Activated CD8-positive, alpha-beta T cell treated with anti-CD3 and anti-CD28 coated beads for 36 hours (primary cell): ENCODE data around the gene PITRM1. TPM values are rescaled to one million over a fixed set of nuclear protein-coding genes. Genes with fewer than 3 reads are reported as not detected.

Experiments
- ATAC-seq: fragments of 200-7000 bp; cut with Tn5 transposase; one replicate; pipeline ENCODE4 v1.10.0; 2021; ENCODE audit warnings: mild to moderate bottlenecking, moderate library complexity
- CTCF ChIA-PET: fragments of 350-600 bp; sonication (Branson Sonifier 250); formaldehyde crosslinking; loops from one replicate; lab custom pipeline; 2021; ENCODE audit warnings: antibody characterized with exemption; lab: Charles Lee
- POLR2A ChIA-PET: fragments of 350-600 bp; sonication (Branson Sonifier 250); formaldehyde crosslinking; loops from one replicate; lab custom pipeline; 2021; ENCODE audit warnings: antibody characterized with exemption; lab: Charles Lee
- DNase-seq: peaks from one replicate; pipeline ENCODE4 v3.0.0-alpha.2; 2020
- H3K27ac Mint-ChIP-seq: one replicate; pipeline ENCODE4 v1.8.0; 2021; ENCODE audit warnings: mild to moderate bottlenecking, mixed read lengths
- H3K27me3 Mint-ChIP-seq: one replicate; pipeline ENCODE4 v1.8.0; 2021; ENCODE audit warnings: mixed read lengths
- H3K36me3 Mint-ChIP-seq: one replicate; pipeline ENCODE4 v1.8.0; 2021; ENCODE audit warnings: low read depth, mixed read lengths
- H3K4me1 Mint-ChIP-seq: one replicate; pipeline ENCODE4 v1.8.0; 2021; ENCODE audit warnings: low read depth, mixed read lengths
- H3K4me3 Mint-ChIP-seq: one replicate; pipeline ENCODE4 v1.8.0; 2021; ENCODE audit warnings: mild to moderate bottlenecking, moderate library complexity, mixed read lengths
- H3K9me3 Mint-ChIP-seq: one replicate; pipeline ENCODE4 v1.8.0; 2021; ENCODE audit warnings: mixed read lengths
- intact Hi-C: fragments of 100-400 bp; cut with micrococcal nuclease; formaldehyde crosslinking; loops from one replicate; pipeline ENCODE4 v1.10.0; 2022
- total RNA-seq, 2 experiments: library from RNA; stranded (reverse); gene quantifications; one replicate each; pipeline ENCODE4 v1.2.3, GENCODE V29; 2021
- TF ChIP-seq, protein P1 (sequence below): fragments of 200-600 bp; IDR thresholded peaks from one replicate; pipeline ENCODE4 v1.8.0; 2022; ENCODE audit warnings: antibody characterized with exemption, mild to moderate bottlenecking

PITRM1 gene
- total RNA-seq, 2 experiments from 2014 or later: 77.6 to 78.6 TPM

DNA sequence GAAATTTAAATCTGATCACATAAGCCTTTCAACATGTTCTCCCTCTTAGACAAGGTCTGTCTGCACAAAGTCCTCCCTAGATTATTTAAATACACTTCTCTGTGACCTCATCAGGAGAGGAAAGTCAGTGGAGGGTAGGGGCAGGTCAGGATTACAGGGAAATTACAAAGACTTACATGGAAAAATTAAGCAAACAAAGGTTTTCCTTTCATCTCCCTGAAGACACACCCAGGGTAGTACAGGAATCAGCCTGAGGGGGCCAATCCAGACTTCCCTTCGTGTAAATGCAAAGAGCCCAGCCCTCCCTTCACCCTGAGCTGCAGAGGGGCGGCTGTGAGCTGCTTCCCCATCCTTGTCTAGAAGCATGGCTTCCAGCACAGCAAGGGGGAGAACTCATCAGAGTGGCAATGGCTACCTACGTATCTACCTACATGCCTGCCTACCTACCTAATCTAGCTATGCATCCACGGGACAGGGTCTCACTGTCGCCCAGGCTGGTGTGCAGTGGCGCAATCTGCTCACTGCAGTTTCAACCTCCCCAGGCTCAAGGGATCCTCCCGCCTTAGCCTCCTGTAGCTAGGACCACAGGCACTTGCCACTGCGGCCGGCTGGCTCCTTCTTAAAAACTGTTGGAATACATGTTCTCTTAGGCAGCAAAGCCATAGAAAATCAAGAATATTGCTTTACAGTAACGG, 33.2 kb downstream of the PITRM1 start:
- Mint-ChIP-seq H3K9me3 (no peaks in the 10 kb centered on the region), H3K27me3 (no peaks in the 10 kb centered on the region), H3K27ac (no peak overlapping the region), H3K36me3 (peaks cover 73% of the 10 kb centered on the region), H3K4me3 (no peak overlapping the region), H3K4me1 (no peaks in the 10 kb centered on the region)
- CTCF ChIA-PET: interaction anchor here (0.6 kb wide), 1 partner anchor 22 kb away, joined by 3 read pairs; no protein-coding TSS in a partner anchor
- POLR2A ChIA-PET: interaction anchor here (0.9 to 1.7 kb wide), 3 partner anchors 10 to 14 kb away, joined by 3 to 9 read pairs (median 6); no protein-coding TSS in a partner anchor
- peak; percentile 21 for ATAC-seq
- TF ChIP-seq, protein P1, sequence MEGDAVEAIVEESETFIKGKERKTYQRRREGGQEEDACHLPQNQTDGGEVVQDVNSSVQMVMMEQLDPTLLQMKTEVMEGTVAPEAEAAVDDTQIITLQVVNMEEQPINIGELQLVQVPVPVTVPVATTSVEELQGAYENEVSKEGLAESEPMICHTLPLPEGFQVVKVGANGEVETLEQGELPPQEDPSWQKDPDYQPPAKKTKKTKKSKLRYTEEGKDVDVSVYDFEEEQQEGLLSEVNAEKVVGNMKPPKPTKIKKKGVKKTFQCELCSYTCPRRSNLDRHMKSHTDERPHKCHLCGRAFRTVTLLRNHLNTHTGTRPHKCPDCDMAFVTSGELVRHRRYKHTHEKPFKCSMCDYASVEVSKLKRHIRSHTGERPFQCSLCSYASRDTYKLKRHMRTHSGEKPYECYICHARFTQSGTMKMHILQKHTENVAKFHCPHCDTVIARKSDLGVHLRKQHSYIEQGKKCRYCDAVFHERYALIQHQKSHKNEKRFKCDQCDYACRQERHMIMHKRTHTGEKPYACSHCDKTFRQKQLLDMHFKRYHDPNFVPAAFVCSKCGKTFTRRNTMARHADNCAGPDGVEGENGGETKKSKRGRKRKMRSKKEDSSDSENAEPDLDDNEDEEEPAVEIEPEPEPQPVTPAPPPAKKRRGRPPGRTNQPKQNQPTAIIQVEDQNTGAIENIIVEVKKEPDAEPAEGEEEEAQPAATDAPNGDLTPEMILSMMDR: no peak
- intact Hi-C loops: no loop called here
- DNase-seq: no peak

DNA sequence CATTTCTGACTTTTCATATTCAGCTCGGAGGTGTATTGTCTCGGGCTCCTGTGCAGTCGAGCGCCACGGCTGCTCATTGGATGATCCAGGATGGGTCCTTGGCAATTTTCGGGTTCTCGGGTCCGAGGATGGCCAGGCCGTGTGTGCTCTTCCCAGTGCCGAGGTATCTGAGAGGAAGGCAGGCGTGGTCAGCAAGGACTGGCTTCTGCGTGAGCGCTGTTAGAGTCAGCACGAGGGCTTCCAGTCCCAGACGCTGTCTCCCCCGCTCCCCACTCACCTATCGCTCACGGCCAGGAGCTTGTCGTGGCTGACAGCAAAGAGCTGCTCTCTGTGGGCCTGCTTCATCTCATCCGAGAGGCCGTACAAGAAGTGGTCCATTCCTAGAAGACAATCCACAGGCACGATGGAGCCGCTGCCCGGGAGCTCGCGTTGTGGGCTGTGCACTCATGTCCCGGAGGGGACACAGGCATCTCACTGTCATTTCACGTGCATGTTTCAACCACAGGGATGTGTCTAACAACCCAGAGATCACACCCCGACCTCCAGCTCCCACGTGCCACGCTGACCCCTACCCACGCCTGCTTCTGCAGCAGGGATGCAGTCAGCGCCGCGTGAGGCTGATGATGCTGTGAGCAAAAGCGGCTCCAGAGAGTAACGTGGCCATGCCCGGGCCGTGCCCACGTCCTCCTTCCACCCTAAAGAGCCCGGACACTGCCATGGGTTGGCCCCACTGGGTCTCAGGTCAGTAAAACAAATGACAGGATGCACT, 34.4 kb downstream of the PITRM1 start:
- intact Hi-C loops: no loop called here
- CTCF ChIA-PET: interaction anchor here (1.0 kb wide), 1 partner anchor 27 kb away, joined by 3 read pairs; no protein-coding TSS in a partner anchor
- DNase-seq (no peak), ATAC-seq (no peak)
- TF ChIP-seq, protein P1: no peak
- H3K4me1 Mint-ChIP-seq: no peaks in the 10 kb centered on the region
- H3K36me3 Mint-ChIP-seq: peaks cover 78% of the 10 kb centered on the region
- H3K9me3 Mint-ChIP-seq: no peaks in the 10 kb centered on the region
- POLR2A ChIA-PET: interaction anchor here (0.7 to 1.7 kb wide), 3 partner anchors 8 to 38 kb away, joined by 3 to 6 read pairs (median 3); no protein-coding TSS in a partner anchor
- no peaks in the 10 kb centered on the region for H3K27me3 Mint-ChIP-seq
- no peak overlapping the region for H3K4me3 Mint-ChIP-seq
- no peak overlapping the region for H3K27ac Mint-ChIP-seq

DNA sequence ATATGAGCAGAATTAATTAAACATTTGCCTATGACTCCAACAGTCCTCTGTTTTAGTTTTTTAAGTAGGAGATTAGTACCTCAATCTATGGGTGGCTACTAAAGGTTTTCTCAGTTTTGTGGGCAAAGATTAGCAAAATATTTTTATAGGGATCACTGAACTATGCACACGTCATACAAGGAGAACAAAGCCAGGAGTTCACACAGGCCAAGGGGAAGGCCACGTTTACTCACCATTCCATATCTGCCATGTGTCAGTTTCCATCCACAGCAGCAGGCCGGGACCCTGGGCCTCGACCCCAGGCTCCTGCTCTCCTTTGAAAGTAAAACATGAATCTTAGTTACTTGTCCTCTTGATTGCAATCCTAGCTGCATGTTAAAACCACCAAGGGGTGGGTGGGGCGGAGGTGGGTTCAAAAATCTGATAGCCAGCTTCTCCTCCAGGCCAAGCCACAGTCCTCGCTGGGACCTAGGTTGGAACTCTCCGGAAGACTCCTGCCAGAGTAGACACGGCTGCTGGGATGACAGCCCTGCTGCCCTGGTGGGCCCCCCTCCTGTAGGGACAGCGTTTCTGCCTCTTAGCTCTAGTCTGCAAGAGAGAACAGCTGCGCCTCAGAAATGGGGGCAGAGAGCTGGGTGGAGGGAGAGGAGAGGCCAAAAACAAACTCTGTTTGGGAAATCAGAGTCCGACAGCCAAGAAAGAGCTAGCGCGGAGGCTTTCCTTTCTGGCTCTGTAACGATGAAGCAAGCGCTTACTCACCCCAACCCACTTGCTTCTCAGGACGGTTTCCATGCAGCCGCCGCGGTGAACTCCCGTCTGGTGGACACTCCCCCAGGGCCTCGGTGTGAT, 35.6 kb downstream of the PITRM1 start:
- Mint-ChIP-seq H3K27ac (peak overlapping the region; percentile 8), H3K9me3 (no peaks in the 10 kb centered on the region), H3K36me3 (peaks cover 81% of the 10 kb centered on the region), H3K4me3 (no peak overlapping the region), H3K27me3 (no peaks in the 10 kb centered on the region), H3K4me1 (no peaks in the 10 kb centered on the region)
- intact Hi-C loops: no loop called here
- no peak for DNase-seq
- POLR2A ChIA-PET: interaction anchor here (0.6 to 1.4 kb wide), 3 partner anchors 28 to 41 kb away, joined by 3 read pairs; no protein-coding TSS in a partner anchor
- no peak for ATAC-seq
- CTCF ChIA-PET: interaction anchor here (1.0 kb wide), 1 partner anchor 28 kb away, joined by 3 read pairs; no protein-coding TSS in a partner anchor
- TF ChIP-seq, protein P1: no peak

DNA sequence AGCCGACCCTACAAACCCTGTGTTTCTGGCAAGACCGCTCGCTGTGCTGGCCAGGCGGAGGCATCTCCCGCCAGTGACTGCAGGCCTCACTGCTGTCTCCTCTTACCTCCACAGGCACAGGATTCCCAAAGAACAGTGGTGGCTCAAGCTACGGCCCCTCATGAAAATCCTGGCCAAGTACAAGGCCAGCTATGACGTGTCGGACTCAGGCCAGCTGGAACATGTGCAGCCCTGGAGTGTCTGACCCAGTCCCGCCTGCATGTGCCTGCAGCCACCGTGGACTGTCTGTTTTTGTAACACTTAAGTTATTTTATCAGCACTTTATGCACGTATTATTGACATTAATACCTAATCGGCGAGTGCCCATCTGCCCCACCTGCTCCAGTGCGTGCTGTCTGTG, 36.2 kb downstream of the PITRM1 start:
- H3K9me3 Mint-ChIP-seq: no peaks in the 10 kb centered on the region
- no peaks in the 10 kb centered on the region for H3K4me1 Mint-ChIP-seq
- ATAC-seq (no peak), DNase-seq (no peak)
- H3K27ac Mint-ChIP-seq: no peak overlapping the region
- ChIA-PET POLR2A (interaction anchor here (1.0 kb wide), 1 partner anchor 40 kb away, joined by 3 read pairs; no protein-coding TSS in a partner anchor), CTCF (no interaction called here)
- no peak overlapping the region for H3K4me3 Mint-ChIP-seq
- intact Hi-C loops: no loop called here
- TF ChIP-seq, protein P1: no peak
- H3K36me3 Mint-ChIP-seq: peaks cover 83% of the 10 kb centered on the region
- no peaks in the 10 kb centered on the region for H3K27me3 Mint-ChIP-seq
